ENCODE results near the gene HTR2A. TPM values are rescaled to one million over a fixed set of nuclear protein-coding genes. Genes with fewer than 3 reads are reported as not detected.

HTR2A gene
- total RNA-seq, 1 donor from 2014 or later = not detected

- H3K36me3 ChIP-seq (ENCODE audit: control insufficient read depth, insufficient read depth, low read length) = no peaks in the 10 kb centered on the region
- TF ChIP-seq CTCF (IDR thresholded peaks at IDR 0.05; ENCODE audit: insufficient read depth, low read length, poor library complexity, severe bottlenecking) = no peak
- DNase-seq (ENCODE audit: low read depth) = no peak
- H3K27me3 ChIP-seq (ENCODE audit: control insufficient read depth, insufficient read depth, low read length) = no peaks in the 10 kb centered on the region
- H3K4me3 ChIP-seq (ENCODE audit: low read depth, low read length) = no peak overlapping the region
Measured at GRCh38 chr13:46868091-46868490, 28.8 kb downstream of the HTR2A start.

- Histone ChIP-seq H3K36me3 (ENCODE audit: control insufficient read depth, insufficient read depth, low read length) (no peaks in the 10 kb centered on the region), H3K27me3 (ENCODE audit: control insufficient read depth, insufficient read depth, low read length) (no peaks in the 10 kb centered on the region), H3K4me3 (ENCODE audit: low read depth, low read length) (no peak overlapping the region)
- DNase-seq (ENCODE audit: low read depth) = peak; percentile 12
- no peak for TF ChIP-seq CTCF (IDR thresholded peaks at IDR 0.05; ENCODE audit: insufficient read depth, low read length, poor library complexity, severe bottlenecking)
Measured at GRCh38 chr13:46866150-46866549, 30.7 kb downstream of the HTR2A start.

- Histone ChIP-seq H3K27me3 (ENCODE audit: control insufficient read depth, insufficient read depth, low read length) (no peaks in the 10 kb centered on the region), H3K36me3 (ENCODE audit: control insufficient read depth, insufficient read depth, low read length) (no peaks in the 10 kb centered on the region), H3K4me3 (ENCODE audit: low read depth, low read length) (no peak overlapping the region)
- TF ChIP-seq CTCF (IDR thresholded peaks at IDR 0.05; ENCODE audit: insufficient read depth, low read length, poor library complexity, severe bottlenecking) = no peak
- no peak for DNase-seq (ENCODE audit: low read depth)
Measured at GRCh38 chr13:46864941-46865340, 31.9 kb downstream of the HTR2A start.

- Histone ChIP-seq H3K36me3 (ENCODE audit: control insufficient read depth, insufficient read depth, low read length) (no peaks in the 10 kb centered on the region), H3K27me3 (ENCODE audit: control insufficient read depth, insufficient read depth, low read length) (no peaks in the 10 kb centered on the region), H3K4me3 (ENCODE audit: low read depth, low read length) (no peak overlapping the region)
- TF ChIP-seq CTCF (IDR thresholded peaks at IDR 0.05; ENCODE audit: insufficient read depth, low read length, poor library complexity, severe bottlenecking) = no peak
- no peak for DNase-seq (ENCODE audit: low read depth)
Measured at GRCh38 chr13:46861959-46862358, 34.9 kb downstream of the HTR2A start.

GRCh38 chr13:46860722-46861121, 36.1 kb downstream of the HTR2A start:
- DNase-seq (ENCODE audit: low read depth) = no peak
- no peak for TF ChIP-seq CTCF (IDR thresholded peaks at IDR 0.05; ENCODE audit: insufficient read depth, low read length, poor library complexity, severe bottlenecking)
- no peaks in the 10 kb centered on the region for H3K27me3 ChIP-seq (ENCODE audit: control insufficient read depth, insufficient read depth, low read length)
- H3K36me3 ChIP-seq (ENCODE audit: control insufficient read depth, insufficient read depth, low read length) = no peaks in the 10 kb centered on the region
- no peak overlapping the region for H3K4me3 ChIP-seq (ENCODE audit: low read depth, low read length)

GRCh38 chr13:46858776-46859175, 38.1 kb downstream of the HTR2A start:
- Histone ChIP-seq H3K27me3 (ENCODE audit: control insufficient read depth, insufficient read depth, low read length) (no peaks in the 10 kb centered on the region), H3K4me3 (ENCODE audit: low read depth, low read length) (no peak overlapping the region), H3K36me3 (ENCODE audit: control insufficient read depth, insufficient read depth, low read length) (no peaks in the 10 kb centered on the region)
- TF ChIP-seq CTCF (IDR thresholded peaks at IDR 0.05; ENCODE audit: insufficient read depth, low read length, poor library complexity, severe bottlenecking) = no peak
- no peak for DNase-seq (ENCODE audit: low read depth)
